ENCODE data around the gene MMP28.

Gene MMP28, protein sequence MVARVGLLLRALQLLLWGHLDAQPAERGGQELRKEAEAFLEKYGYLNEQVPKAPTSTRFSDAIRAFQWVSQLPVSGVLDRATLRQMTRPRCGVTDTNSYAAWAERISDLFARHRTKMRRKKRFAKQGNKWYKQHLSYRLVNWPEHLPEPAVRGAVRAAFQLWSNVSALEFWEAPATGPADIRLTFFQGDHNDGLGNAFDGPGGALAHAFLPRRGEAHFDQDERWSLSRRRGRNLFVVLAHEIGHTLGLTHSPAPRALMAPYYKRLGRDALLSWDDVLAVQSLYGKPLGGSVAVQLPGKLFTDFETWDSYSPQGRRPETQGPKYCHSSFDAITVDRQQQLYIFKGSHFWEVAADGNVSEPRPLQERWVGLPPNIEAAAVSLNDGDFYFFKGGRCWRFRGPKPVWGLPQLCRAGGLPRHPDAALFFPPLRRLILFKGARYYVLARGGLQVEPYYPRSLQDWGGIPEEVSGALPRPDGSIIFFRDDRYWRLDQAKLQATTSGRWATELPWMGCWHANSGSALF

DNA sequence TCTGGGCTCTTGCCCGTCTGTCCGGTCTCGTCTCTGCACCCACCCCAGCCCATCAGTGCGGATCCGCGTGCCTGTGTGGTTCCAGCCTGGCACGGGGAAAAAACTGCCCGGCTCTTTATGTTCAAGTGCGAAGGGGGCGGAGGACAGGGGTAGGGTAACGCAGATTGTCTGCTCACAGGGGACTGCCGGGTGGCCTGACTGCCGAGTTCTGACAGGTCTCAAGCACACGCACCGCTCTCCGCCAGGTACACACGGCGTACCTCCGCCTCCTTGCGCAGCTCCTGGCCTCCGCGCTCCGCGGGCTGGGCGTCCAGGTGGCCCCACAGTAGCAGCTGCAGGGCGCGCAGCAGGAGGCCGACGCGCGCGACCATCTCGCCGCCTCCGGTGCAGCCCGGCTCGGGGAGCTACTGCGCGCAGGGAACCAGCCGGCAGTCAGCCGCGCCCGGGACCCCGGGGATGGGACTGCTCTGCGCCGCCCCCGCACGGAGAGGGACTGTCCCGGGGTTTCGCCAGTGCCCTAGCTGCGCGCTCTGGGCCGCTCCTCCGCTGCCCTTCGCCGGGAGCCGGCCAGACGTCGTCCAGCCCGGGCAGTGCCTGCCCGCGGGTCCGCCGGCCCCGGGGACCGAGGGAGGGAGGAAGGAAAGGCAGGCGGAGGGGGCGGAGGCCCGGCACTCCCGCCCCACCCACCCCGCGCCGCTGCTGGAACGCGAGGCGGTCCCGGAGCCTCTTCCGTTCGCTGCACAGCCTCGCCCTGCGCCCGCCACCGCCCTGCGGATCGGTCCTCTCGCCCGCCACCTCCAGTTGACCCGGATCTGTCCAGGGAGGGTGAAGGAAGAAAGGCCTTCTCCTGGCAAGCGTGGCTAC lies at the start of gene MMP28:
Gene MMP28, minus strand, starts transcription at position 635 of the 864 bp plus-strand sequence. Its CDS starts 264 bp downstream, at position 371.
- DNase-seq, result peak in 1 of 2 experiments; percentile 65

DNA sequence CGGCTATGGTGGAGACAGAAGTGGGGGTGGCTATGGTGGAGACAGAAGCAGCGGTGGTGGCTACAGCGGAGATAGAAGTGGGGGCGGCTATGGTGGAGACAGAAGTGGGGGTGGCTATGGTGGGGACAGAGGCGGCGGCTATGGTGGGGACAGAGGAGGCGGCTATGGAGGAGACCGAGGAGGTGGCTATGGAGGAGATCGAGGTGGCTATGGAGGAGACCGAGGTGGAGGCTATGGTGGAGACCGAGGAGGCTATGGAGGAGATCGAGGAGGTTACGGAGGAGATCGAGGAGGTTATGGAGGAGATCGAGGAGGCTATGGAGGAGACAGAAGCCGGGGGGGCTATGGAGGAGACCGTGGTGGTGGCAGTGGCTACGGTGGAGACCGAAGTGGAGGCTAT lies 49.1 kb upstream of the MMP28 start:
- no peak for DNase-seq

DNA sequence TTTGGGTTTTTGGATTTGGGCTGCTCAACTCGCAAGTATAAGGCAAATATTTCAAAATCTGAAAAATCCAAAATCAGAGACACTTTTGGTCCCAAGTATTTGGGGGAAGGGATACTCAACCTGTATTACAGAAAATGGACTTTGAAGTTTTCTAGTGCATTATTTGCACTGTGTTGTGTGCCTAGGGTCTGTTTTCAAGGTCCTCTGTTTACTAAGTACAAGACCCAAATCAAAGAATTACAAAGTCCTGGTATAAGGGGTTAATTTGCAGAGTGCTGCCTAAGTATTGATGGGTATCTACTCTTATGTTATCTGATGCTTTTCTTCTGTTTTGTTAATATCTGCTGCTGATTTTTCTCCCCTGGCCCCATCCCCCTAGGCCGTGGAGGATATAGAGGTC lies 48.3 kb upstream of the MMP28 start:
- no peak for DNase-seq

- DNase-seq, result no peak
These were observed 46.8 kb upstream of the MMP28 start for GRCh38 chr17:35842239-35842638.

DNA sequence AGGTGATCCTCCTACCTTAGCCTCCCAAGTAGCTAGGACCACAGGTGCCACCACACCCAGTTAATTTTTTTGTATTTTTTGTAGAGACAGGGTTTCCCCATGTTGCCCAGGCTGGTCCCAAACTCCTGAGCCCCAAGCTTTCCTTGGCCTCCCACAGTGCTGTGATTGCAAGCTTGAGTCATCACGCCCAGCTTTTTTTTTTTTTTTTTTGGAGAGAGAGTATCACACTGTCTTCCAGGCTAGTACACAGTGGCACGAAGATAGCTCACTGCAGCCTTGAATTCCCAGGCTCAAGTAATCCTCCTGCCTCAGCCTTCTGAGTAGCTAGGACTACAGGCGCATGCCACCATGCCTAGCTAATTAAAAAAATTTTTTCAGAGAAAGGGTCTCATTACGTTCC lies 46.1 kb upstream of the MMP28 start:
- no peak for DNase-seq

- DNase-seq, result no peak
These were observed 45.7 kb upstream of the MMP28 start for GRCh38 chr17:35841101-35841500.

DNA sequence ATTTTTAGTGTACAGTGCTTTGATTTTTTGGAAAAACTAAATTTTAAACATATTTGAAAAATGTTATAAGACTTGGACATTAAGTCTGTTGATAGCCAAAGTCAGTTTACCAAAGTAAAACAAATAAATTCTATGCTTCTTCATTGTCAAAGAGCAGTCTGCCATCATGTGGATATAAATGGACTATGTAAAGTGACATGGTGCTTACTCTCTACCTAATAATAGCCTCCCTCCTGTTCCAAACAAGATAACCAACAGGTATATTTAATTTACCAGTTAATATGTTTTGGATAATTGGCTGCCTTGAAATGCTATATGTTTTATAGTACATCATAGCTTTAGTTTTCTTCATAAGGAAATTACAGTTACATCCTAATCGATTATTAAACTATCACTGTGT lies 29.8 kb upstream of the MMP28 start:
- no peak for DNase-seq

GRCh38 chr17:35821308-35821707 lies 25.9 kb upstream of the MMP28 start:
- DNase-seq, result no peak

DNA sequence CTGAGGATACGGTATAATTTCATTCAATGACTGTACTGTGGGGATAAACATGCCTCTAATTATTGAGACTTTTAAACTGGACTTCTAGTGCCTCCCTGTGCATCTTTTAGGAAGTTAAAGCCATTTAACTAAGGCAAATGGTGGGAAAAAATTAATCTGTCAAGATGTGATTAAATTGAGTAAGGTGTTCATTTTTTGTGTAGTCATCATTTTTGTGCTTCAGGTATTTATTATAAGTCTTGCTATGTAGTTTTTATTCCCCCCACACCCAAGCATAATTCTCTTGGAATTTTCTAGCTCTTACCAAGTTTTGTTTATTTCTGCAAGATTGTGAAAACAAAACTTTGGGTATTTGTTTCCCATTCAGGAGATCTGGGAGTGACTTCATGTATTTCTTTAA lies 24.0 kb upstream of the MMP28 start:
- no peak for DNase-seq

- DNase-seq, result no peak
These were observed 21.8 kb upstream of the MMP28 start for GRCh38 chr17:35817196-35817595.

GRCh38 chr17:35816723-35817122 lies 21.3 kb upstream of the MMP28 start:
- DNase-seq, result no peak

DNA sequence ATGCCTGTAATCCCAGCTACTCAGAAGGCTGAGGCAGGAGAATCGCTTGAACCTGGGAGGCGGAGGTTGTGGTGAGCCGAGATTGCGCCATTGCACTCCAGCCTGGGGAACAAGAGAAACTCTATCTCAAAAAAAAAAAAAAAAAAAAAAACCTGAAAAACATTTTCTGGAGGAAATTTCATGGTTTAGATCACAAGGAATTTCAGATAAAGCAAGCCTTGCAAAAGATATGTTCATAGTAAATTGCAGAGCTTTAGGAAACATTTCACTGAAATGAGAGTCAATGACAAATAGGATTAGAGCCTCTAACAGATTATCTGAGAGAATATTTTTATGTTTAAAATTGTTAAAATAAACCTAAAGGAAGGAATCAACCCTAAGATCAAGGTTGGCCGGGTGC lies 17.0 kb upstream of the MMP28 start:
- no peak for DNase-seq

- no peak for DNase-seq
These were observed 16.3 kb upstream of the MMP28 start for GRCh38 chr17:35811759-35812158.

DNA sequence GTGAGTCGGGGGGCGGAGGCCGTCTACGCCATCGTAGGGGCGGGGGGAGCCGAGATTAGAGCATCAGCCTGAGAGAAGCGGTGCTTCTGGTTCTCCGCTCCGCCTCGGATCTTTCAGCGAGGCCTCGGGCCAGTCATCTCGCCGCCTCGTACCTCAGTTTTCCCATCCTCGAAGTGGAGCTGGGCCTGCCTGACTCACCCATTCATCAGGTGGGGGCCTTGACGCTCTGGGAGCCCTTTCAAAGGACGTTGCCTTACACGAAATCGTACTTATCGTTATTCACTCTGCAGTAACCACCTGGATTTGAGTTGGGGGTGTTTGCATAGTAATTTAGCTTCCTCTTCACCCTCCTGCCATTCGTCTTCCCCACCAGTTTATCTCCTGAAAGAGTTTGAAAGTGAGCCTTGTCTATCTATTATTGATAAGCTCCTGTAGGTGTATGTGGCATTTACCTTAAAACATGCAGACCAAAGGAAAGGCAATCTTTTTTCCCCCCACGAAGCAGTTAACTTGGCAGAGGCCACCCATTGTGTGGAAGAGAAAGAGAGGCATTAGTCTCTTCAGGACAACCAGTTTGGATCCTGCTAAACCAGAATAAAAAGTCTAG lies 14.5 kb upstream of the MMP28 start:
- DNase-seq, result no peak

- peak; percentile 98 to 99 for DNase-seq
These were observed 13.8 kb upstream of the MMP28 start, which contains the start of gene TAF15 for GRCh38 chr17:35808962-35809854. TSS of gene TAF15 (plus strand) at chr17:35809484. CDS start at chr17:35809570, 86 bp downstream.

DNA sequence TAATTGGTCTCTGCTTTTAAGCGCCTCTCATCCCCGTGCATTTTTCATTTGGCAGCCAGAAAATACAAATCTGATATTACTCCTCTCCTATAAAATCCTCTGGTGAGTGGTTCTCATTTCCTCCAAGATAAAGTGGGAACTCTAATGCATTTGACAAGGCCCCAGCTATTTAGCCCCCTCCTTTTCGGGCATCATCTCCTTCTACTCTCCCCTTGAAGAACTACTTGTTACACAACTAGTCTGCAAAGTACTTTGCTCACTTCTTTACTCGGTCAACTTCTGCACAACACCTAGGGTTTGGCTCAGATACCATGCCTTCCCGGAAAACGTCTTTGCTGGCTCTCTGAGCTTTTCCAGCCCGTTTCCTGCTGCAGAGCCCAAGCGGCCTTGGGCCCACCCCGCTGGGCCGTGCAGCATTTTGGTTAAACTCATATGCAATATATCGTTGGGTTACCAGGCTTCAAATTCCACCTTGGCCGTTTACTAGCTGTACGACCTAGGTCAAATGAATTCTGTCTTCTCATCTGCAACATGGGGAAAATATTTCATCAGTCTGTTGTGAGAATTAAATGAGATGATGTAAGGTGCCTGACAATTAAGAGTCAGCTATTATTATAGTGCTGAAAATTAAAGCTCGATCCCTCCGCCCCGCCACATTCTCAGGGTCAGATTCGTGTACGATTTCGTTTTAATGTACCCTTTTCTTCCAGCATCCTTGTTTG lies 13.0 kb upstream of the MMP28 start:
- no peak for DNase-seq

DNA sequence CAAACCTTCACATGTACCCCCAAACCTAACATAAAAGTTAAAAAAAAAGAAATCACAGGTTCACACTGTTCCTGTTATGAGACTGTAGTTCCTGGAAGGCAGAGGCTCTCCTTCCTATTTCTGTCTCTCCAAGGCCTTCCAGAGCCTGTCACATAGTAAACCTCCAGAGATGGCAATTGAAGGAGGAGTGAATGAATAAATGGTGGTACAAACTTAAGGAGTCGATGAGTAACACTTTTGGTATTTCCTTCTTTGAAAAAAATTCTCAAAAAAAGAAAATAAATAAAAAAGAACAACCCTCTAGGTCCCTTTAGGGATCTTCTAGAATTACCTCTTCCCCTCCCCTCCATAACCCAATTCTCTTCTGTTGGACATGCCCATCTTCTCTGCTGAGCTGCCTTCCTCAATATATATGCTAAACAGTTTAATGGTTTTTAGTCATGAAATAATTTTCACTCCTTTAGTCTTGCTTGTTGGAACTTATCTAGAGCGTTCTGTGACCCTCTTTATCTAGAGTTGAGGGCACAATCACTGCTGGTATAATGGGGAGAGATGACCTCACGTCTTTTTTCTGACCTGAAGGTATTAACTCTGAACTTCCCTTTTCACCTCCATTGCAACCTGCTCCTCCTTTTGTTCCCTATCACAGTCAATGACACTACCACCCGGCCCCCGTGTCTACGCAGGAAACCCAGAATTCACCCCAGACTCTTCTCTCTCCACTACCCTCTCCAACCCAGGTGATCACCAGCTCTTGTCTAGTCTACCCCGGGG lies 12.1 kb upstream of the MMP28 start:
- DNase-seq, result no peak

GRCh38 chr17:35804658-35805192 lies 9.3 kb upstream of the MMP28 start:
- peak; percentile 69 to 92 for DNase-seq

GRCh38 chr17:35801583-35802224 lies 6.3 kb upstream of the MMP28 start:
- no peak for DNase-seq

DNA sequence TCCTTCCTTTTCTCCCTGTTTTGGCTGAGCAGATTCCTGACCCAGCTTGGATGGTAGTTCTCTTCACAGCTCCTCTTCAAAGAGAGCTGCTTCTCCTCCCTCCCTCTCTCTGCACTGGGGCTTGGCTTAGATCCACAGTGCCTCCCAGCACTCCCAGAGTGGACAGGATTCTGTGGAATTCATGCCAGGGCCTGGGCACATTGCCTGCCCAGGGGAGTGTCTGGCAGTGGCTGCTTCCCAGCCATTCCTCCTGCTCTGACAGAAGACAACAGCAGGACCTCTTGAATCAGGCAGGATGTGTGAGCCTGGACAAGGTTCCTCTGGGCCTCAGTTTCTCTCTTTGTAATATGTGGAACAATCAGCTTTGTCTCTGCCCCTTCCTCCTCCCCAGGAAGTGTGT lies 4.5 kb upstream of the MMP28 start:
- DNase-seq, result no peak

All from NCI-H526 (cell line).